ENCODE results near the gene PLEKHA1.

PLEKHA1 gene

GRCh38 chr10:122359621-122360020 lies 14.9 kb upstream of the PLEKHA1 start:
- TF ChIP-seq CTCF (IDR thresholded peaks at IDR 0.05; ENCODE audit: insufficient read depth, low read length, poor library complexity, severe bottlenecking) (no peak), EZH2phosphoT487 (conservative IDR thresholded peaks at IDR 0.05; ENCODE audit: low read length) (no peak)

GRCh38 chr10:122361046-122361445 lies 13.5 kb upstream of the PLEKHA1 start:
- no peaks in the 10 kb centered on the region for H3K27me3 ChIP-seq (ENCODE audit: low read length)
- H3K79me2 ChIP-seq (ENCODE audit: insufficient read depth, low read length), result no peaks in the 10 kb centered on the region
- no peak overlapping the region for H2AFZ ChIP-seq (ENCODE audit: low read depth, low read length, severe bottlenecking)
- H3K4me3 ChIP-seq (ENCODE audit: insufficient read depth, low read length, poor library complexity, severe bottlenecking), result no peak overlapping the region
- H3F3A ChIP-seq (ENCODE audit: insufficient read depth), result no peaks in the 10 kb centered on the region
- no peak overlapping the region for H3K27ac ChIP-seq (ENCODE audit: low read depth, low read length)
- no peak for TF ChIP-seq CTCF (IDR thresholded peaks at IDR 0.05; ENCODE audit: insufficient read depth, low read length, poor library complexity, severe bottlenecking)
- no peak for TF ChIP-seq EZH2phosphoT487 (conservative IDR thresholded peaks at IDR 0.05; ENCODE audit: low read length)
- no peak overlapping the region for H3K4me2 ChIP-seq (ENCODE audit: low read depth, low read length, poor library complexity, severe bottlenecking)
- no peaks in the 10 kb centered on the region for H4K20me1 ChIP-seq (ENCODE audit: low read depth, low read length)
- H3K36me3 ChIP-seq (ENCODE audit: low read length), result no peaks in the 10 kb centered on the region
- H3K9ac ChIP-seq (ENCODE audit: low read length), result no peak overlapping the region
- H3K9me3 ChIP-seq (ENCODE audit: insufficient read depth, low read length), result no peaks in the 10 kb centered on the region
- H3K9me2 ChIP-seq (replicated peaks; ENCODE audit: insufficient read depth, low read length), result no peaks in the 10 kb centered on the region

More at GRCh38 chr10:122359621-122360020, 14.9 kb upstream of the PLEKHA1 start:
- no peak overlapping the region for H3K4me2 ChIP-seq (ENCODE audit: low read depth, low read length, poor library complexity, severe bottlenecking)
- H4K20me1 ChIP-seq (ENCODE audit: low read depth, low read length), result no peaks in the 10 kb centered on the region
- H3K4me3 ChIP-seq (ENCODE audit: insufficient read depth, low read length, poor library complexity, severe bottlenecking), result no peak overlapping the region
- H3K9me2 ChIP-seq (replicated peaks; ENCODE audit: insufficient read depth, low read length), result no peaks in the 10 kb centered on the region
- no peaks in the 10 kb centered on the region for H3F3A ChIP-seq (ENCODE audit: insufficient read depth)
- H2AFZ ChIP-seq (ENCODE audit: low read depth, low read length, severe bottlenecking), result no peak overlapping the region
- H3K79me2 ChIP-seq (ENCODE audit: insufficient read depth, low read length), result no peaks in the 10 kb centered on the region
- no peaks in the 10 kb centered on the region for H3K36me3 ChIP-seq (ENCODE audit: low read length)
- no peak overlapping the region for H3K27ac ChIP-seq (ENCODE audit: low read depth, low read length)
- no peaks in the 10 kb centered on the region for H3K27me3 ChIP-seq (ENCODE audit: low read length)
- no peak overlapping the region for H3K9ac ChIP-seq (ENCODE audit: low read length)
- no peaks in the 10 kb centered on the region for H3K9me3 ChIP-seq (ENCODE audit: insufficient read depth, low read length)

- Histone ChIP-seq H3K4me3 (ENCODE audit: insufficient read depth, low read length, poor library complexity, severe bottlenecking) (no peak overlapping the region), H2AFZ (ENCODE audit: low read depth, low read length, severe bottlenecking) (no peak overlapping the region), H3K36me3 (ENCODE audit: low read length) (no peaks in the 10 kb centered on the region), H3K9me3 (ENCODE audit: insufficient read depth, low read length) (no peaks in the 10 kb centered on the region), H3K9me2 (replicated peaks; ENCODE audit: insufficient read depth, low read length) (no peaks in the 10 kb centered on the region), H4K20me1 (ENCODE audit: low read depth, low read length) (no peaks in the 10 kb centered on the region), H3K79me2 (ENCODE audit: insufficient read depth, low read length) (no peaks in the 10 kb centered on the region), H3K27ac (ENCODE audit: low read depth, low read length) (no peak overlapping the region), H3K27me3 (ENCODE audit: low read length) (no peaks in the 10 kb centered on the region), H3K9ac (ENCODE audit: low read length) (no peak overlapping the region), H3K4me2 (ENCODE audit: low read depth, low read length, poor library complexity, severe bottlenecking) (no peak overlapping the region), H3F3A (ENCODE audit: insufficient read depth) (no peaks in the 10 kb centered on the region)
- TF ChIP-seq CTCF (IDR thresholded peaks at IDR 0.05; ENCODE audit: insufficient read depth, low read length, poor library complexity, severe bottlenecking) (no peak), EZH2phosphoT487 (conservative IDR thresholded peaks at IDR 0.05; ENCODE audit: low read length) (no peak)
These were observed 12.4 kb upstream of the PLEKHA1 start for GRCh38 chr10:122362031-122362592.

Data from SU-DHL-6 (cell line).